Measurements from ENCODE around the gene IQSEC1.

IQSEC1 gene

GRCh38 chr3:13073326-13074005, at the start of gene IQSEC1:
Gene IQSEC1, minus strand, starts transcription at chr3:13073429. Its CDS starts 415 bp downstream, at chr3:13073014.
- in situ Hi-C loops (cut with MboI; ENCODE audit: low sequenced_read_pairs) = no loop called here

DNA sequence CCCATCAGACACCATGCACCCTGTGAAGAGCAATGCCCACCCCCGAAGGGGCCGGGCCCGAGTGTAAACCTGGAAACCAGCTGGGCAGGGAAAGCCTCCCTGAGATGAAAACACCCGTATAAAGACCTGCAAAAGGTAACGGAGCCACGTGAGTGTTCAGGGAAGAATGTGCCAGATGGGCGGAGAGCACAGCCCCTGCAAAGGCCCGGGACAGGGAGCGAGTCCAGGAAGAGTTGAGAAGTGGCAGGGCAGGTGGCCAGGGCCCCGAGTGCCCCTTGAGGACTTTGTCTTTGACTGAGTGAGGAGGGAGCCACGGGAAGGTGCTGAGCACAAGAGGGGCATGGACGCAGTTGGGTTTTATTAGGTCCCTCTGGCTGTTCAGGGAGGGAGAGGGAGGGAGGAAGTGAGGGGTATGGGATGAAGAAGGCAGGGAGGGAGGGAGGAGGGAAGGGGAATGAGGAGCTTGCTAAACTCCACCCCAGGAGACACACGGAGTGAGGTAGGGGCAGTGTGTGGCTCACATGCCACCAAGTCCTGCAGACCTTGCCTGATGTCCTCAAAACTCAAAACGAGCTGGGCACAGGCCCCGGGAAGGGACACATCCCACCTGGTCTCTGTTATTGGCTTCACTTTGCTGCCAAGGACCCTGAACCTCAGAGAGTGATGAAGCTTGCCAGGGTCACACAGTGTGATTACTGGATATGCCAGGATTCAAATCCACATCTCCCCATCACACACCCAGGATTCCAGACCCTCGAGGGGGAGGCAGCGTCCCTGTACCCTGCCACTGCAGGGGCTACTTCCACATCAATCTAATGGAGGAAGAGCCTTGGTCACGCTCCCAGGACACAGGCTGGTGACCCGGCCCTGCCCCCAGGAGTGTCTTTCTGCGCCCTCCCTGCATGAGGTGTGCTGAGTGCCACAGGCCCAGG, 49.1 kb upstream of the IQSEC1 start:
- in situ Hi-C loops (cut with MboI; ENCODE audit: low sequenced_read_pairs) = no loop called here

DNA sequence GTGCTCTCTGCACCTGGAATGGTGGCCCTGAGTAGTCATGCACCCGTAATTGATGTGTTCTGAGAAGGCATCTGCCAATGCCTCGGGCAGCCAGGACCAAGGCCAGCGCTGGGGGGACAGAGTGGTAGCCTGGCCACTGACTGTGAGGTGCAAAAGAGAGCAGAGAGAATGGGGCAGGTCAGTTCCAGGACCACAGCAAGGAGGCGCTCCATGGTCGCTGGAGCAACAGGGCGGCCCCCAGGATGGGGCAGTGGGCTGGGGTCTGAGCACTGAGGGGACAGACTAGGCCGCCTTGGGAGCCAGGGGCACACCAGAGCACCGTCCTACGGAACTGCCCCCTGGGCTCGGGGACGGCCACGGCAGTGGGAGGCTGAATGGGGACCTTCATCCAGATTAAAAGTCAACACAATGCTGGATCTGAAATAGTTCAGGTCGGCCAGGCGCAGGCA, 48.3 kb upstream of the IQSEC1 start:
- in situ Hi-C loops (cut with MboI; ENCODE audit: low sequenced_read_pairs) = no loop called here

- in situ Hi-C loops (cut with MboI; ENCODE audit: low sequenced_read_pairs) = no loop called here
Observed at GRCh38 chr3:13120928-13121552, 47.8 kb upstream of the IQSEC1 start.

GRCh38 chr3:13120289-13120927, 47.2 kb upstream of the IQSEC1 start:
- in situ Hi-C loops (cut with MboI; ENCODE audit: low sequenced_read_pairs) = no loop called here

DNA sequence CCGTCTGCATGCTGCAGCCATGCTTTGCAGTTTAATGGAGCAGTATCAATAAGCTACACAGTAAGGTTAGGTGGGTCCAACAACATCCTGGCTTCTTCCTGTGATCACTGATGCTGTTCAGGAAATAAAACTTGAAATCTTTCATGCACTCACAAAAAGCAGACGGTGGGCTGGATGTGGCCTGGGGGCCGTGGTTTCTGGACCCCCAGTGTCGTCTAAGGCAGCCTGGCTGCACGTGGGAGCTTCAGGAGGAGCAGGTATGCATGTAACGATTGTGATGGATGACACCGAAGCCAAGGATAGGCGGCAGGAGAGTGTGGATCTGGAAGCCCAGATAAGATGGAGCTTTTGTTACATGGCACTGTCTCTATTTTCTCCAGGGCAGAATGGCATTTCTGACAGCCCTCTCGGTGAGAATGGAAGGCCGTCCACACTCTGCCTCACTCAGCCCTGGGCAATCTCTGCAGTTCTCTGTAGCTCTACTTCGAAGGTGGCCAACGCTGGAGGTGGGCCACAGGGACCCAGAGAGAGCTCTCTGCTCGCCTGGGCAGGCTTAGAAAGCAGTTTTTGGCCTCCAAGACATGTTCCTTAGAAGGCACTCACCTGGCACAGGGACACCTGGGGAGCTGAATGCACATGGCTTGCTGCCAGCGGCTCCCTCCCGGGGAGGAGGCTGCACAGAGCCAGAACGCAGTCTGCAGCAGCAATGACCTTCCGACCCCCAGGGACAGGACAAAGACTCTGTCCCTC, 46.4 kb upstream of the IQSEC1 start:
- in situ Hi-C loops (cut with MboI; ENCODE audit: low sequenced_read_pairs) = no loop called here

- in situ Hi-C loops (cut with MboI; ENCODE audit: low sequenced_read_pairs) = no loop called here
Observed at GRCh38 chr3:13116426-13116825, 43.2 kb upstream of the IQSEC1 start.

- in situ Hi-C loops (cut with MboI; ENCODE audit: low sequenced_read_pairs) = no loop called here
Observed at GRCh38 chr3:13115991-13116390, 42.8 kb upstream of the IQSEC1 start.

GRCh38 chr3:13115576-13115910, 42.3 kb upstream of the IQSEC1 start:
- in situ Hi-C loops (cut with MboI; ENCODE audit: low sequenced_read_pairs) = no loop called here

GRCh38 chr3:13114811-13115575, 41.8 kb upstream of the IQSEC1 start:
- in situ Hi-C loops (cut with MboI; ENCODE audit: low sequenced_read_pairs) = no loop called here

GRCh38 chr3:13113346-13114330, 40.4 kb upstream of the IQSEC1 start:
- in situ Hi-C loops (cut with MboI; ENCODE audit: low sequenced_read_pairs) = no loop called here

- in situ Hi-C loops (cut with MboI; ENCODE audit: low sequenced_read_pairs) = no loop called here
Observed at GRCh38 chr3:13112521-13113345, 39.5 kb upstream of the IQSEC1 start.

GRCh38 chr3:13111873-13112520, 38.8 kb upstream of the IQSEC1 start:
- in situ Hi-C loops (cut with MboI; ENCODE audit: low sequenced_read_pairs) = no loop called here

DNA sequence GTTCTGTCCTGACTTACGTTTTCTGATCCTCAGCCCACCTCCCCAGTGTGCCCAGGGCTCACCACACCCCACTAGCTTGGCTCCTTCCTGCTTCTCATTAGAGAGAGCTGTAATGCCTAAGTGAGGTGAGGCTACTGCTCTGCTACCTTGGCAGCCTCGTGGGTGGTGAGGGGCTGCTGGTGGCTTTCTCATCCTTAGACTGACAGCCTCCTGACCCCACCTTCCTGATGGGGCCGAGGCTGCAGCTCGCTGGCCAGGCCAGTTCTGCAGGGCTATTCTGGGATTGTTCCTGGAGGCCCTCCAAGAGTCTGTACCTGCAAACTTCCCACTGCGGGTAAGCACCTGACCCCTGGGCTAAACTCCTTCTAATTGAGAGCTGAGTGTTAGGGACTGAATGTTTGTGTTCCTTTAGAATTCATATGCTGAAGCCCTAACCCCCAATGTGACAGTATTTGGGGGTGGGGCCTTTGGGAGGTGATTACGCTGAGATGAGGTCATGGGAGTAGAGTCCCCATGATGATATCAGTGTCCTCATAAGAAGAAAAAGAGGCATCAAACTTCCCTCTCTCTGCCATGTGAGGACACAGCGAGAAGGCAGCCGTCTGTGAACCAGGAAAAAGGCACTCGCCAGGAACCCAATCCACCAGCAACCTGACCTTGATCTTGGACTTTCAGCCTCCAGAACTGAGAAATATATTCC, 38.1 kb upstream of the IQSEC1 start:
- in situ Hi-C loops (cut with MboI; ENCODE audit: low sequenced_read_pairs) = no loop called here

- in situ Hi-C loops (cut with MboI; ENCODE audit: low sequenced_read_pairs) = no loop called here
Observed at GRCh38 chr3:13110678-13111116, 37.5 kb upstream of the IQSEC1 start.

DNA sequence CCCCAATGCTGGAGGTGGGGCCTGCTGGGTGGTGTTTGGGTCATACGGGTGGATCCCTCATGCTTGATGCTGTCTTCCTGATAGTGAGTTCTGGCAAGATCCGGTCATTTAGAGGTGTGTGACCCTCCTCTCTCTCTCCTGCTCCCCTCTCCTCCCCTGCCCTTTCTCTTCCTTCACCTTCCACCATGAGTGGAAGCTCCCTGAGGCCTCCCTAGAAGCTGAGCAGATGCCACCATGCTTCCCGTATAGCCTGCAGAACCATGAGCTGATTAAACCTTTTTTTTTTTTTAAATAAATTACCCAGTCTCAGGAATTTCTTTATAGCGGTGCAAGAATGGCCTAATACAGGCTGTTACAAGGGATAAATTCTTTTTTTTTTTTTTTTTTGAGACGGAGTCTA, 36.3 kb upstream of the IQSEC1 start:
- in situ Hi-C loops (cut with MboI; ENCODE audit: low sequenced_read_pairs) = no loop called here

GRCh38 chr3:13108861-13109260, 35.6 kb upstream of the IQSEC1 start:
- in situ Hi-C loops (cut with MboI; ENCODE audit: low sequenced_read_pairs) = no loop called here
